NCI-H2107 (cell line): ENCODE measurements around the gene CNTLN.
"Not testable (repeated sequence)": the region's sequence is repeated elsewhere in the genome, so short reads cannot be mapped to it uniquely, and the experiment has no call there.

Source experiments
- DNase-seq: peaks from one replicate; lab custom pipeline; 2025; lab: John Stamatoyannopoulos, UW

Gene CNTLN

DNA sequence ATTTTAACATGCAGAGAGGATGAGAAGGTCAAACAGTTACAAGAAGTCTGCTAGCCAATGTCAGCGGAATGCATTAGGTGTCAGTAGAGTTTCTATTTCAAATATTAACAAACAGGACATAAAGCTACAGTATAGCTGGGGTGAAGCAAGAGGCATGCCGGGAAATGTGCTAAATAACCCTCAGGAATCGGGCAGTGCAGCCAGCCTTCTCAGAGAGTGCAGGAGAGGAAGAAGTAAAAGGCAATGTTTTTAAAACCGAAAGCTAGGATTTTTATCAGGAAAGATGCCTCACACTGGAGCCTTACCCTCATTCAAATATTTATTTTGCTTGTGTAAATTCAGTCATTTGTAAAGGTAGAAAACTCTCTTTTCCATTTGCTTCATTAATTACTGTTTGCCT is 384.9 kb downstream of the CNTLN start:
- DNase-seq: no peak

- no peak for DNase-seq
Observed at GRCh38 chr9:17520268-17521064, 385.6 kb downstream of the CNTLN start.

- no peak for DNase-seq
Observed at GRCh38 chr9:17521100-17521855, 386.4 kb downstream of the CNTLN start.

DNA sequence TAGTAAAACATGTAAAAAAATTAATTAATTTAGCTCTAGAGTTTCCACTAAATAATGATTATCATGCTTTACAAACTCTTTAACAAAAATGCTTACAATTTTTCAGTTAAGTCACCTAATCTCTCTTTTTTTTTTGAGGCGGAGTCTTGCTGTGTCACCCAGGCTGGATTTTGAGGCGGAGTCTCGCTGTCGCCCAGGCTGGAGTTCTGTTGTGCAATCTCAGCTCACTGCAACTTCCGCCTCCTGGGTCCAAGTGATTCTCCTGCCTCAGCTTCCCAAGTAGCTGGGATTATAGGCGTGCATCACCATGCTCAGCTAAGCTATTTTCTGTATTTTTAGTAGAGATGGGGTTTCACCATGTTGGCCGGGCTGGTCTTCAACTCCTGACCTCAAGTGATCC is 391.9 kb downstream of the CNTLN start:
- not testable (repeated sequence) for DNase-seq

DNA sequence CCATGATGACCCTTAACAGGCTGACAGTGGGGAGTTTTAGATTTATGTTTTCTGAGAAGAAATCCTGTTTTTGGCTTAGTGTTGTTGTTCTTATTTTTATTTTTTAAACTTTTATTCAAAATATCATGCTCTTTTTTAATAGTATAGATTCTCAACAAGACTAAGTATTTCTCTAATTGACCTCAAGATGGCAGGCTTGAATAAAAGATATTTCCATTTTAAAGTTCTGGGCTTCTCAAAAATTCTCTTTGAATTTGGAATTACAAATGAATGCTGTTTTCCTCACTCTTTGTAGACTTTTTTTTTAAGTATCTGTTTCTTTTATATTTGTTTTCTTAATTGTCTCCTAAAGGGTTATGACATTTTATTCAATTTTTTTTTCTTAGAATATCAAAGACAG is 394.0 kb downstream of the CNTLN start:
- no peak for DNase-seq

- peak; percentile 27 for DNase-seq
Observed at GRCh38 chr9:17531642-17532254, 396.9 kb downstream of the CNTLN start.

GRCh38 chr9:17532461-17532860 is 397.6 kb downstream of the CNTLN start:
- DNase-seq: no peak

DNA sequence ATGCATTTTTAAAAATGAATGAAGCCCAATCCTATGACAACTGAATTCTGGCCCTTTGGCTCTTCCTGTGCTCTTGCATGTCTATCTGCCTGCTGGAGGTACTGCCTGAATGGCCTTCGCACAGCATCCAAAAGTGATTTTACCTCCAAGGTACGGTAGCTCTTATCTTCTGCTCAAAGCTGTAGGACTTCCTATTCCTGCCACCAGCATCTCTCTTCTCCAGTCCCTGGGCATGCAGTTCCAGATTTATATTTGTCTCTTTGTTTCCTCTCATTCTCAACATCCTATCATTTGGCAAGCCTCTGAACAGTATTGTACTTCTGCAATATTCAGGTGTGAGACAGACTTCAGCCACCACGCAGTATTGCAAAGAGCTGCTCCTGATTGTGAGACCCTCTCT is 400.3 kb downstream of the CNTLN start:
- DNase-seq: no peak

DNA sequence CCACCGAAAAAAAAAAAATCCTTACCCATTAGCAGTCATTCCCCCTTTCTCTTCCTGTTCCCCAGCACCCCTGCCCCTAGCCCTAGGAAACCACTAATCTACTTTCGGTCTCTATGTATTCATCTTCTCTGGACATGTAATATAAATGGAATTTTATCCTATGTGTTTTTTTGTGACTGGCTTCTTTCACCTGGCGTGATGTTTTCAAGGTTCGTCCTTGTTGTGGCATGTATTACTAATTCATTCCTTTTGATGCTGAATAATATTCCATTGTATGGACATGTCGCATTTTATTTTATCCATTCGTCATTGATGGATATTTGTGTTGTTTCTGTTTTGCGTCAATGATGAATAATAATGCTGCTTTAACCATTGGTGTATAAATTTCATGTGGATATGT is 401.2 kb downstream of the CNTLN start:
- no peak for DNase-seq

DNA sequence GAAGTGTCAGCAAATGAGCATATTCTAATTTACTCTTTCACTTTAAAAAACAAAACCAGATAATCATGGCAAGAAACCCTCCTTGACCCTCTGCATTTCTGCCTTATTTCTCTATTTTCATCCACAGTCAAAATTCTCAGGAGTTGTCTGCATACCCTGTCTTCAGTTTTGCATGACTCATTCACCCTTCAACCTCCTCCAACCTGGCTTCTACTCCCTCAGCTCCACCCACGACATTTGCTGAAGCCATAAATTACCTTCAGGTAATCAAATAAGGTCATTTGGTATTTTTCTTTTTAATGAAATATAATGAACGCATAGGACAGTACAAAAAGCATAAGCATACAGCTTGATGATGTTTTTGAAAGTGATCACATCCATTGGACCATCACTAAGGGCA is 416.2 kb downstream of the CNTLN start:
- DNase-seq: no peak
